CD4-positive, alpha-beta T cell treated with Interleukin-17A for 4 hours (primary cell): Measurements from ENCODE around the gene MARCKS.

Experiments used
- DNase-seq: peaks from one replicate; pipeline ENCODE4 v3.0.0-alpha.2; 2020; ENCODE audit warnings: mixed read lengths

The MARCKS gene

GRCh38 chr6:113856625-113857555 lies at the start of gene MARCKS:
MARCKS (plus strand) TSS chr6:113857345; CDS start chr6:113857746, 401 bp downstream.
- DNase-seq = peak; percentile 52

GRCh38 chr6:113809826-113810225 lies 47.3 kb upstream of the MARCKS start:
- DNase-seq = no peak

DNA sequence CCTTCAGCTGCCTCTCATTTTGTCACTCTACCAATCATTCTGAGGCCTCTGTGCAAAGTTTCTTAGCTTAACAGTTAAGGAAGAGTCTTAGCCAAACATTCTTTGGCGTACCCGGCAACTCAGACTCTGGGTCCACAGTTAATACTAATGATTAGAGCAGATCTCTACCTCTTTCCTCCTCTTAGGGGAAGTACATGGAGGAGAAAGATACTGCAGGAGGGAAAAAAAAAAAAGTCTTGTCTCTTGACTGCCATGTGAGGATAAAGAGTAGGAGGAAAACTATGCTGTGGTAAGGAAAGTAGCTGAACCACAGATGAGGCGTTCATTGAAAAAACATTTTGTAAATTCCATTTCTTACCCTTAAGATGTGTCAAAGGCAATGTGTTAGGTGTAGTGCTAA lies 44.0 kb upstream of the MARCKS start:
- DNase-seq = no peak

- DNase-seq = no peak
Observed at GRCh38 chr6:113818578-113818977, 38.6 kb upstream of the MARCKS start.

DNA sequence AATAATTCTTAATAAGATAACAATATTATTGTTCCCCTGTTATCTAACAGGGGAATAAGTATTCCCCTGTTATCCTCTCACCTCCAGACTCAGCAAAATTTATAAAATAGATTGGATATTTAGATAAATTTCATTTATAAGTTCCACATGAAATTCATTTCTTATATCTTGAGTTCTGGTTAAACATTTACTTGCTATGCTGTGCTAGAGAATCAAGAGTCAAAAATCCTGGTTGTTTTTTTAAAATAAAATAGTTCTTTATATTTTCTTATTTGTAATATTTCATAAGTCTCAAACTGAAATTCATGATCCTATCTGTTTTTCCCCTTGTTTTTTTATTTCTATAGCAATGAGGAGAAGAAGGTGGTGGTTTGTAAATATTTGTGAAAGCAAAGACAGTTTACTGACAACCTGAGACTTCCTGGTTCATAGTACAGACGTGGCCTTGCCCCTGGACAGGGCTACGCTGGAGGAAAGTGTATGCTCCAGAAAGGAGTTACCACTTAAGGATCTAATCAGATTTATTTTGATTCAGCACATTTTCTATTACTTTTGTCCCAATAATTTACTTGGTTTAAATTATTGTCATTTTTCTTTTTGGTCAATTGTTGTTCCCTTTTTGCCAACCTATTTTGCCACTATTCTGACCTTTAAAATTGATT lies 37.8 kb upstream of the MARCKS start:
- DNase-seq = no peak

DNA sequence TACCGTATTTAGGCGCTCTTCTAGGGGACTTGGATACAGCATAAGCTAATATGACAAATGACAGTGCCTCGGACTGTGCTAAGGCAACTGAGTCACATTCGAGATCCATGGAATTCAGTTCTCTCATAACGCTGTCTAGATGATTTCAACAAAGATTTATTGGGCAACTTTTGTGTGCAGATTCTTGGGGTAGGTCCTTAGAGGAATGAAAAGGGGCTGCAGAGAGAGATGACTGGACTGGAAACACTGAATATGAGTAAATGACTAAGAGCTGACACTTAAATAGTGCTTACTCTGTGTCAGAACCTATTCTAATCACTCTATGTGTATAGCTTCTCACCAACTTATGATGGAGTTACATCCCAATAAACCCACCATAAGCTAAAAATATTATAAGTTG lies 36.4 kb upstream of the MARCKS start:
- no peak for DNase-seq

- DNase-seq = no peak
Observed at GRCh38 chr6:113821445-113821844, 35.7 kb upstream of the MARCKS start.

- no peak for DNase-seq
Observed at GRCh38 chr6:113823916-113824315, 33.2 kb upstream of the MARCKS start.

GRCh38 chr6:113824411-113824810 lies 32.7 kb upstream of the MARCKS start:
- DNase-seq = no peak

GRCh38 chr6:113824866-113825265 lies 32.3 kb upstream of the MARCKS start:
- DNase-seq = no peak

- DNase-seq = no peak
Observed at GRCh38 chr6:113825781-113826180, 31.4 kb upstream of the MARCKS start.

GRCh38 chr6:113828984-113829695 lies 28.0 kb upstream of the MARCKS start:
- no peak for DNase-seq

DNA sequence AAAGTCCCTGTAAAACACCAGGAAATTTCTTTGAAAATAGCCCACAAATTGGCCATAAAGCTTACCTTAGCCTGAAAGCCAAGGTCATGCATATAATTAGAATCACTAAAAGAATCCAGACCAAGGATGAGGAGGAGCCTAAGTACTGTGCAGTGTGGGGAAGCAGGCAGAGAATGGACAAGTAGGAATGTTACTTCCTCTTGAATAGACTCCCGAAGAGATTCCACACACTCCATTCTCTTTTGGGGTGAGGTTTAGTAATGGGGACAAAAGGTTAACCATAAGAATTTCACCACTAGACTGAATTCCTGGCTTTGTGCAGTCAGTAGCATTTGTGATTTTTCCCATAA lies 27.5 kb upstream of the MARCKS start:
- no peak for DNase-seq

DNA sequence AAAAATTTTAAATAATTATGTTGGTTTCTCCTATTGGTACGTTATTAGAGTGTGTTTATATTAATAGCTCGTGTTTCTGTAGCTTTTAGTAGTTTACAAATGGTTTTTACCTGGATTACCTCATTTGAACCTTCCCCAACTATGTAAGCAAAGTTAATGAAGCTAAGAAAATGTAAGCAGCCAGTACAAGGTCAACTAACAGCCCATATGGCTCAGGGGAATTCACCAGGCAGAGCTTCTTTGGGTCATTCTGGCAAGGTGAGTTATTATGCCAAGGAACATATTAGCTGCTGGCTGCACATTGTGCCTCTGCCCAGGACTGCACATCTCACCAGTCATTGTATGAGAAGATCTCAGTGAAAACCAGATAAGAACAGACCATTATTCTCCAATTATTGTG lies 27.0 kb upstream of the MARCKS start:
- no peak for DNase-seq

- no peak for DNase-seq
Observed at GRCh38 chr6:113833537-113833936, 23.6 kb upstream of the MARCKS start.

GRCh38 chr6:113837170-113837569 lies 20.0 kb upstream of the MARCKS start:
- DNase-seq = no peak

GRCh38 chr6:113842165-113842564 lies 15.0 kb upstream of the MARCKS start:
- DNase-seq = no peak

- DNase-seq = no peak
Observed at GRCh38 chr6:113843500-113844073, 13.6 kb upstream of the MARCKS start.

- DNase-seq = no peak
Observed at GRCh38 chr6:113846577-113846976, 10.6 kb upstream of the MARCKS start.

GRCh38 chr6:113847447-113847846 lies 9.7 kb upstream of the MARCKS start:
- DNase-seq = no peak

GRCh38 chr6:113848280-113848679 lies 8.9 kb upstream of the MARCKS start:
- no peak for DNase-seq

- no peak for DNase-seq
Observed at GRCh38 chr6:113848811-113849210, 8.3 kb upstream of the MARCKS start.

DNA sequence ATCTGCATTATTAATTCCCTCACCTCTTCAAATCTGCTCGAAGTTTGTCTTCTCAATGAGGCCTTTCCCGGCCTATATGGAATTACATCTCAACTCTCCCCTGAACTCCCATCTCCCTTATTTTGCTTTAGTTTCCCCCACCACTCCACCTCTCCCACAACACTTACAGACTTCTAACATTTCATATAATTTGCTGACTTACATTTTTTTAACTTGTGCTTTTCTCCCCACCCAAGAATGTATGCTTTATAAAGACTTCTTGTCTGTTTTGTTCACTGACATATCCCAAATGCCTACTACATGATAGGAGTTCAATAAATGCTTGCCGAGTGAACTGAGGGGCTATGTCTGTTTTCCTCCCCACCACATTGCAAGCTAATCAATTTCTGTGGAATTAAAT lies 3.9 kb upstream of the MARCKS start:
- no peak for DNase-seq
